Ascending aorta (tissue), 2 donors: Measurements from ENCODE around the gene TOGARAM1. TPM values are rescaled to one million over a fixed set of nuclear protein-coding genes. Genes with fewer than 3 reads are reported as not detected.

Experiments used
- DNase-seq, 2 donors: peaks; one replicate each; pipeline ENCODE4 v3.0.0-alpha.2; 2019; ENCODE audit warnings: low spot score in 2 of 2
- H3K27ac ChIP-seq, 2 donors: fragments of 200-600 bp; sonication (generic); one replicate each; pipeline ENCODE4 v1.5.1; 2016 to 2017; ENCODE audit warnings: mild to moderate bottlenecking in 1 of 2
- H3K27me3 ChIP-seq: fragments of 200-600 bp; sonication (generic); one replicate; pipeline ENCODE4 v1.5.1; 2017
- H3K36me3 ChIP-seq, 2 donors: fragments of 200-600 bp; sonication (generic); one replicate each; pipeline ENCODE4 v1.5.1; 2016
- H3K4me1 ChIP-seq, 2 donors: fragments of 200-600 bp; sonication (generic); one replicate each; pipeline ENCODE4 v1.5.1; 2016 to 2017; ENCODE audit warnings: mild to moderate bottlenecking in 1 of 2
- H3K4me3 ChIP-seq, 2 donors: fragments of 200-600 bp; sonication (generic); one replicate each; pipeline ENCODE4 v1.5.1; 2016 to 2017; ENCODE audit warnings: mild to moderate bottlenecking in 1 of 2
- H3K9me3 ChIP-seq, 2 donors: fragments of 200-600 bp; sonication (generic); one replicate each; pipeline ENCODE4 v1.5.1; 2016
- CTCF ChIP-seq, 3 experiments: fragments of 200-600 bp in 2 of 3; fragments of 450-650 bp in 1 of 3; sonication (generic) in 2 of 3; IDR thresholded peaks; one replicate each; pipeline ENCODE4 v1.5.1; 2016 to 2019; ENCODE audit warnings: antibody characterized with exemption in 3 of 3, mild to moderate bottlenecking in 1 of 3, moderate library complexity in 1 of 3
- intact Hi-C: fragments of 100-400 bp; cut with DNase I; formaldehyde crosslinking; loops from one replicate; pipeline ENCODE4 v1.15.1; 2023
- total RNA-seq: library from RNA; depleted of rRNA; stranded (reverse); fragments of >200 nt; gene quantifications from one replicate; pipeline ENCODE4 v1.1.0, GENCODE V29; 2016

Gene TOGARAM1
- total RNA-seq, 1 donor from 2014 or later, result 1.8 TPM

GRCh38 chr14:45041641-45042040 is 79.7 kb downstream of the TOGARAM1 start:
- no peaks in the 10 kb centered on the region for H3K27me3 ChIP-seq
- H3K4me3 ChIP-seq, result no peak overlapping the region
- H3K4me1 ChIP-seq, result no peaks in the 10 kb centered on the region
- intact Hi-C loops, result no loop called here
- H3K27ac ChIP-seq, result no peak overlapping the region
- H3K36me3 ChIP-seq, result peaks cover 12 to 37% of the 10 kb centered on the region in 2 donors
- no peaks in the 10 kb centered on the region for H3K9me3 ChIP-seq
- no peak for DNase-seq
- no peak for TF ChIP-seq CTCF (IDR thresholded peaks at IDR 0.05)

GRCh38 chr14:45044638-45045037 is 82.6 kb downstream of the TOGARAM1 start:
- Histone ChIP-seq H3K9me3 (no peaks in the 10 kb centered on the region), H3K27ac (no peak overlapping the region), H3K36me3 (peaks cover 9 to 37% of the 10 kb centered on the region in 2 donors), H3K4me3 (no peak overlapping the region), H3K27me3 (no peaks in the 10 kb centered on the region), H3K4me1 (no peaks in the 10 kb centered on the region)
- intact Hi-C loops, result no loop called here
- DNase-seq, result no peak
- no peak for TF ChIP-seq CTCF (IDR thresholded peaks at IDR 0.05)

- Histone ChIP-seq H3K4me3 (no peak overlapping the region), H3K27ac (no peak overlapping the region), H3K36me3 (peaks cover 9 to 48% of the 10 kb centered on the region in 2 donors), H3K27me3 (no peaks in the 10 kb centered on the region), H3K4me1 (no peaks in the 10 kb centered on the region), H3K9me3 (no peaks in the 10 kb centered on the region)
- intact Hi-C loops, result no loop called here
- no peak for DNase-seq
- TF ChIP-seq CTCF (IDR thresholded peaks at IDR 0.05), result no peak
Measured at GRCh38 chr14:45048385-45048784, 86.4 kb downstream of the TOGARAM1 start.

GRCh38 chr14:45051180-45051579 is 89.2 kb downstream of the TOGARAM1 start:
- no peak for TF ChIP-seq CTCF (IDR thresholded peaks at IDR 0.05)
- no peaks in the 10 kb centered on the region for H3K27me3 ChIP-seq
- intact Hi-C loops, result no loop called here
- H3K36me3 ChIP-seq, result peaks cover 13 to 48% of the 10 kb centered on the region in 2 donors
- no peak for DNase-seq
- H3K4me3 ChIP-seq, result no peak overlapping the region
- no peak overlapping the region for H3K27ac ChIP-seq
- peaks cover 0 to under 1% of the 10 kb centered on the region in 2 donors for H3K9me3 ChIP-seq
- H3K4me1 ChIP-seq, result no peaks in the 10 kb centered on the region

GRCh38 chr14:45051896-45052295 is 89.9 kb downstream of the TOGARAM1 start:
- H3K36me3 ChIP-seq, result peaks cover 9 to 43% of the 10 kb centered on the region in 2 donors
- no peak overlapping the region for H3K4me3 ChIP-seq
- TF ChIP-seq CTCF (IDR thresholded peaks at IDR 0.05), result no peak
- H3K4me1 ChIP-seq, result no peaks in the 10 kb centered on the region
- H3K9me3 ChIP-seq, result peaks cover 0 to 7% of the 10 kb centered on the region in 2 donors
- intact Hi-C loops, result no loop called here
- no peaks in the 10 kb centered on the region for H3K27me3 ChIP-seq
- no peak for DNase-seq
- no peak overlapping the region for H3K27ac ChIP-seq

GRCh38 chr14:45057349-45057748 is 95.4 kb downstream of the TOGARAM1 start:
- Histone ChIP-seq H3K27ac (no peak overlapping the region), H3K36me3 (peaks cover 7 to 33% of the 10 kb centered on the region in 2 donors), H3K9me3 (peaks cover 0 to 12% of the 10 kb centered on the region in 2 donors), H3K27me3 (no peaks in the 10 kb centered on the region), H3K4me1 (no peaks in the 10 kb centered on the region), H3K4me3 (no peak overlapping the region)
- TF ChIP-seq CTCF (IDR thresholded peaks at IDR 0.05), result no peak
- intact Hi-C loops, result no loop called here
- DNase-seq, result no peak
